CD4-positive, alpha-beta T cell treated with Interleukin-2 at 100 ng/mL for 4 hours (primary cell): ENCODE measurements around the gene RHD.
"Not testable (repeated sequence)": the region's sequence is repeated elsewhere in the genome, so short reads cannot be mapped to it uniquely, and the experiment has no call there.

Experiments used
- DNase-seq: peaks from one replicate; pipeline ENCODE4 v3.0.0-alpha.2; 2020; ENCODE audit warnings: low spot score

Gene RHD

DNA sequence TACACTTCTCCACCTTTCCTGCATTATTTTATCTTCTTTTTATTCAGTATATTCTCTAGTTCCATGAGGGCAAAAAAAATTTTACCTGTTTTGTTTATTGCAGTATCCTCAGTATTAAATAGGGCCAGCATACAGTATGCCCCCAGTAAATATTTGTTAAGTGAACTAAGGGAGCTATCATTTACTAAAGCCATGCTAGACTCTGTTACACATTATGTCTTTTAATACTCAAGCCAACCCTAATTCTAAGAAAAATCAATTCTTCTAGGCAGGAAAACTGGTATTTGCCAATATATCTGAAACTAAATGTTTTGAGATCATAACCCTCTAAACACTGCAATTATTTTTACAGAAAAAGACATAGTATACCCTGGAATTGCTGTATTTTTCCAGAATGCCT lies 84.1 kb downstream of the RHD start:
- no peak for DNase-seq

DNA sequence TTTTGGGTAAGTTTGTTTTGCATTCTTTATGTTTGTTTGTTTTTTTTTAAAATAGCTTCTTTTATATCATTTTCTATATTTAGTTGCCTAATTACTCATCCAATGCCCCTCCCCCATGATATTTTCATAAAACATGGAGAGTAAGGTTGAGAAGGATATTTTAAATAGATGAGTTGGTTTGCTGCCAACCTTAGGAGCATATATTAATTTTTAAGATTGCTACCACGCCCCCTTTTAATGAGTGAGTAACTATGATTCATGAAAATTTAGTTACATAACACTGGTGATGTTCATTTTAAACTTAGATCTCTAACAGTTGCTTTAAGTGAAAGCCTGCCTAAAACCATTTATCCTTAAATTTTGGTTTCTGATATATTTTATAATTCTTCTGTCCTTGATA lies 84.5 kb downstream of the RHD start:
- DNase-seq: peak; percentile 43

- no peak for DNase-seq
Measured at GRCh38 chr1:25360596-25361581, 88.6 kb downstream of the RHD start.

DNA sequence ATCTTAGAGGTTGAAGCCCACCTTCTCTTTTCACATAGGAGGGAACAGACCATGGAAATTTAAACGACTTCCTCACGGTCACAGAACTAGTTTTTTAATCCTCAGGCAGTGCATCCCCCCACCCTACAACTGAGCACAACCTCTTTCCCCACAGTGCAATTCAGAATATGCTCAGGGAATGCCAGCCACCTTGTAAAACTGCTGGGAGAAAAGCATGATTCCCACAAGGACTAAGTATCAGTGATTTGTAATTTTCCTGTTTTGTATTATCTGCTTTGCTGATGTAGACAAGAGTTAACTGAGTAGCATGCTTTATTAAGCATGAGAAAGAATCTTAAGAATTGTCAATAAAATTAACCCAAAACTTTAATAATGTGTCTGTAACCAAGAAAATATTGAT lies 89.6 kb downstream of the RHD start:
- DNase-seq: no peak

DNA sequence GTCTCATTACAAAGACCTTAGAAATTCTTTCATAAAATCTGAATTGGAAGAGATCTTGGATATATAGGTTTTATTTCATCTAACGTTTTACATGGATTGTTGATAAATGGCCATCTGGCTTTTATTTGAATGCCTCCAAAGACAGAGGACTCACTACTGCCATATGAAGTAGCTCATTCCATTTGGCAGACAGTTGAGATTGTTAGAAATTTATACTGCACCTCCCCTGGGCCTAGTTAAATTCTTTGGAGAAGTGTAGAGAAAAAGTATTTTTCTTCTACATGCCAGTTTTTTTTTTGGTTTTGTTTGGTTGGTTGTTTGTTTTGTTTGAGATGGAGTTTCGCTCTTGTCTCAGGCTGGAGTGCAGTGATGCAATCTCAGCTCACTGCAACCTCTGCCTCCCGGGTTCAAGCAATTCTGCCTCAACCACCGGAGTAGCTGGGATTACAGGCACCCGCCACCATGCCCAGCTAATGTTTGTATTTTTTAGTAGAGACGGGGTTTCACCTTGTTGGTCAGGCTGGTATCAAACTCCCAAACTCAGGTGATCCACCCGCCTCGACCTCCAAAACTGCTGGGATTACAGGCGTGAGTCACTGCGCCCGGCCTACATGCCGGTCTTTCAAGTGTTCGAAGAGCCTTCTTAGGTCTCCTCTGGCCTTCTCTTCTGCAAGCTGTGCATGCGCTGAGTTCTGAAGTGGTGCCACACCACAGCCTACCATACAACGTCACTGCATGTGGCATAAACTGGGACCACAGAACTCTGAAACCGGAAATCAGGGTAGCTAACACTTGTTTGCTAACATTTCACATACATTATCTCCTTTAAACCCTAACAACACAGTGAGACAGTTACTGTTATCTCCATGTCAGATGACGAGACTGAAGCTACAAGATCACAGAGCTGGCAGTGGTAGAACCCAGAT lies 90.6 kb downstream of the RHD start:
- DNase-seq: not testable (repeated sequence)

DNA sequence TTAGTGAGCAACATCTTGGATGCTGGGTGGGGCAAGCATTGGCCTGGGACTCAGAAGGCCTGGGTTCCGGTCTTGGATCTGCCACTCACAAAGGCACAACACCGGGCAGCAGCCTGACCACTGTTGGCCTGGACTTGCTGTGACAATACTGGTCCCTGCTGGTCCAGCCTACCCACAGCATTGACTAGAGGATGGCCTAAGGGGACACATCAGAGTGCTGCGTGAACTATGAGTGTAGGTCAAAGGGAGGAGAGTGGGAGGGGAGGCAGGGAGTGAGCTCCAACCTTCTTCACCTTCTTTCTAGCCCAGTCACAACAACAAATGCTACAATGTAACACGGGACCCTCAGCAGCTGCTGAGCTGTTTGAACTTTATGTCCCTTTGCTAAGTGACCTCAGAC lies 96.9 kb downstream of the RHD start:
- no peak for DNase-seq

GRCh38 chr1:25369691-25370271 lies 97.5 kb downstream of the RHD start:
- DNase-seq: not testable (repeated sequence)

DNA sequence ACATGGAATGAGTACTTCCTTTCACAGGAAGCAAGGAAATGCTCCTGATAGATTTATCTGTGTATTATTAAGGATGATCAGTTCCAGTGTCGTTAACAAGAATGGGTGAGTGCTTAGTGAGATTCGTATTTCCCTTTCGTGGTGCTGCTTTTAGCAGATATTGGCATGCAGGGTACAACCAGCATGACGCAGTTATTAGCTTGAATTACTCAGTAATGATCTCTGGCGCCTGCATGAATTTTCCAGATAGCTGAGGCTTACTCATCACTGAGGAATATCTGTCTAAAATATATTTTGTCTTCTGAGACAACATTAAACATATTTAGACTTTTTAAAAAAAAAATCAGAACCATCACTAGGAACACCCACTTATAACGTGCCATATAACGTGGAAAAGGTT lies 99.4 kb downstream of the RHD start:
- not testable (repeated sequence) for DNase-seq

DNA sequence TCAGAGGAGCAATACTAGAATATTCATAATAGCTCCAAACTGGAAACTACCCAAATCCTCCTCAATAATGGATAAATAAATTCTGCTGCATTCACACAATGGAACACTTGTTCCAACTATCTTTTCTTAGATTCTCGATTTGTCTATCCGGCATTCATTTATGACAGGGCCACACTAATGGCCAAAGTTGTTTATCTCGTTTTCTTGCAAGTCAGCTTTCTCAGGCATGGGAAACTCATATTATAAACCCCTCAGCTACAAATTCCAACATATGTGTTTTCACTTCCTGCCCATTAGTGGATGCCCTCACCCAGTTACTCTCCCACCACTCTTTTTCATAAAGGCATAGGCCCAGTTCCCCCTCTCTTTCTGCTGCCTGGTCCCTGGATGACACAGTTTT lies 106.1 kb downstream of the RHD start:
- not testable (repeated sequence) for DNase-seq
